Activated T-cell treated with anti-CD3 and anti-CD28 coated beads for 24 hours (primary cell): ENCODE results near the gene BRAT1.
A peak's percentile ranks its signal among the peaks of the same experiment; 100 is the strongest.

Source experiments
- DNase-seq: peaks from one replicate; pipeline ENCODE4 v3.0.0-alpha.2; 2020; ENCODE audit warnings: low read depth

The BRAT1 gene

GRCh38 chr7:2559283-2559950 is 4.1 kb upstream of the BRAT1 start:
- DNase-seq: no peak

- peak; percentile 84 for DNase-seq
These were observed 3.4 kb upstream of the BRAT1 start, which contains the start of gene IQCE for GRCh38 chr7:2558629-2559282. Gene IQCE, plus strand, starts transcription at chr7:2558979. Its CDS starts 203 bp downstream, at chr7:2559182.

- no peak for DNase-seq
These were observed 638 bp downstream of the BRAT1 start for GRCh38 chr7:2554661-2555111.

- no peak for DNase-seq
These were observed 1.3 kb downstream of the BRAT1 start for GRCh38 chr7:2553831-2554581.

GRCh38 chr7:2553108-2553507 is 2.2 kb downstream of the BRAT1 start:
- no peak for DNase-seq

- no peak for DNase-seq
These were observed 3.9 kb downstream of the BRAT1 start for GRCh38 chr7:2551418-2551817.

GRCh38 chr7:2546776-2547586 is 8.3 kb downstream of the BRAT1 start:
- DNase-seq: no peak

- no peak for DNase-seq
These were observed 9.4 kb downstream of the BRAT1 start for GRCh38 chr7:2545746-2546425.

- DNase-seq: no peak
These were observed 10.7 kb downstream of the BRAT1 start for GRCh38 chr7:2544541-2545188.

- no peak for DNase-seq
These were observed 12.1 kb downstream of the BRAT1 start for GRCh38 chr7:2542916-2543871.

GRCh38 chr7:2542011-2542915 is 13.1 kb downstream of the BRAT1 start:
- DNase-seq: no peak

GRCh38 chr7:2541291-2542010 is 13.9 kb downstream of the BRAT1 start:
- DNase-seq: no peak

- no peak for DNase-seq
These were observed 14.7 kb downstream of the BRAT1 start for GRCh38 chr7:2540641-2541051.

- no peak for DNase-seq
These were observed 15.2 kb downstream of the BRAT1 start for GRCh38 chr7:2540133-2540532.

GRCh38 chr7:2539031-2539911 is 16.1 kb downstream of the BRAT1 start:
- DNase-seq: no peak

GRCh38 chr7:2537981-2538851 is 17.1 kb downstream of the BRAT1 start:
- no peak for DNase-seq
